GM12878 (cell line): ENCODE data around the gene PCAT6. TPM values are rescaled to one million over a fixed set of nuclear protein-coding genes. Genes with fewer than 3 reads are reported as not detected.

ENCODE experiments used
- DPF2 ChIP-seq: fragments of 450-650 bp; IDR thresholded peaks from 2 replicates; pipeline ENCODE4 v1.6.1; 2017; ENCODE audit warnings: mild to moderate bottlenecking
- GABPA ChIP-seq: IDR thresholded peaks from 2 replicates; pipeline ENCODE4 v1.6.1; 2014; ENCODE audit warnings: antibody characterized with exemption, low read depth, mild to moderate bottlenecking, inconsistent platforms
- HDGF ChIP-seq: fragments of 450-650 bp; IDR thresholded peaks from 2 replicates; pipeline ENCODE4 v1.6.1; 2016; ENCODE audit warnings: antibody characterized with exemption
- NR2C2 ChIP-seq: IDR thresholded peaks from 2 replicates; pipeline ENCODE4 v1.6.1; 2011; ENCODE audit warnings: borderline replicate concordance, low read depth; ENCODE audit not compliant: control insufficient read depth, insufficient read length
- NR2F1 ChIP-seq: fragments of 450-650 bp; conservative IDR thresholded peaks from 2 replicates; pipeline ENCODE4 v1.6.1; 2017; ENCODE audit warnings: mild to moderate bottlenecking
- RBBP5 ChIP-seq: fragments of 200-600 bp; sonication (generic); conservative IDR thresholded peaks from 2 replicates; pipeline ENCODE4 v1.6.1; 2016
- STAT3 ChIP-seq: IDR thresholded peaks from 2 replicates; pipeline ENCODE4 v1.6.1; 2011; ENCODE audit warnings: low read depth, low read length, improper control_type of control experiment
- TBL1XR1 ChIP-seq: IDR thresholded peaks from 2 replicates; pipeline ENCODE4 v1.6.1; 2012; ENCODE audit warnings: low read depth, low read length, improper control_type of control experiment
- polyA plus RNA-seq, 11 experiments: library from polyadenylated mRNA; depleted of rRNA in 4 of 11; unstranded in 6 of 11; stranded (reverse) in 5 of 11; fragments of >200 nt; fragmentation: Nextera tagmentation in 4 of 11; fragmentation: Illumina TruSeq in 1 of 11; extraction: Ambion mirVana in 4 of 11; extraction: Trizol in 1 of 11; gene quantifications; 1 replicate in 1 of 11; 2 replicates in 10 of 11; pipeline versions ENCODE4 v1.2.1 to v1.2.3, GENCODE V29; 2011 to 2016; ENCODE audit warnings: inconsistent platforms in 2 of 11, missing spikeins in 2 of 11, low read depth in 1 of 11
- total RNA-seq, 4 experiments: library from RNA; depleted of rRNA in 3 of 4; stranded (reverse); fragments of >200 nt in 3 of 4; fragmentation: Illumina TruSeq in 1 of 4; extraction: Trizol in 1 of 4; gene quantifications; 2 replicates each; pipeline versions ENCODE4 v1.2.1 to v1.2.3, GENCODE V29; 2013 to 2021
- TF ChIP-seq, protein P1 (sequence below): fragments of 450-650 bp; IDR thresholded peaks from 2 replicates; pipeline ENCODE4 v1.6.1; 2016; ENCODE audit warnings: mild to moderate bottlenecking, moderate library complexity, borderline replicate concordance
- TF ChIP-seq, protein P2 (sequence below): fragments of 150-350 bp; IDR thresholded peaks from 2 replicates; pipeline ENCODE4 v1.6.1; 2016; ENCODE audit warnings: low read depth, low read length
- TF ChIP-seq, protein P3 (sequence below): fragments of 450-650 bp; IDR thresholded peaks from 2 replicates; pipeline ENCODE4 v1.6.1; 2018; ENCODE audit warnings: mild to moderate bottlenecking, low read depth, moderate library complexity; ENCODE audit not compliant: partially characterized antibody
- TF ChIP-seq, protein P4 (sequence below): IDR thresholded peaks from 2 replicates; pipeline ENCODE4 v1.6.1; 2011; ENCODE audit warnings: low read depth, low read length, improper control_type of control experiment, borderline replicate concordance
- TF ChIP-seq, protein P5 (sequence below): fragments of 450-650 bp; IDR thresholded peaks from 2 replicates; pipeline ENCODE4 v1.6.1; 2017; ENCODE audit warnings: mild to moderate bottlenecking, low read depth, inconsistent platforms; ENCODE audit not compliant: poor library complexity, severe bottlenecking
- TF ChIP-seq, protein P6 (sequence below): IDR thresholded peaks from 2 replicates; pipeline ENCODE4 v1.6.1; 2011; ENCODE audit warnings: low read depth, mild to moderate bottlenecking, low read length, moderate library complexity, borderline replicate concordance; ENCODE audit errors: extremely low read depth

Gene PCAT6
- total and polyA plus RNA-seq, 10 of the 15 experiments (the other 5 are each of a cell fraction or from before 2014, with no cell fraction given): 0.16 to 0.83 (median 0.48) TPM; not detected in 4

DNA sequence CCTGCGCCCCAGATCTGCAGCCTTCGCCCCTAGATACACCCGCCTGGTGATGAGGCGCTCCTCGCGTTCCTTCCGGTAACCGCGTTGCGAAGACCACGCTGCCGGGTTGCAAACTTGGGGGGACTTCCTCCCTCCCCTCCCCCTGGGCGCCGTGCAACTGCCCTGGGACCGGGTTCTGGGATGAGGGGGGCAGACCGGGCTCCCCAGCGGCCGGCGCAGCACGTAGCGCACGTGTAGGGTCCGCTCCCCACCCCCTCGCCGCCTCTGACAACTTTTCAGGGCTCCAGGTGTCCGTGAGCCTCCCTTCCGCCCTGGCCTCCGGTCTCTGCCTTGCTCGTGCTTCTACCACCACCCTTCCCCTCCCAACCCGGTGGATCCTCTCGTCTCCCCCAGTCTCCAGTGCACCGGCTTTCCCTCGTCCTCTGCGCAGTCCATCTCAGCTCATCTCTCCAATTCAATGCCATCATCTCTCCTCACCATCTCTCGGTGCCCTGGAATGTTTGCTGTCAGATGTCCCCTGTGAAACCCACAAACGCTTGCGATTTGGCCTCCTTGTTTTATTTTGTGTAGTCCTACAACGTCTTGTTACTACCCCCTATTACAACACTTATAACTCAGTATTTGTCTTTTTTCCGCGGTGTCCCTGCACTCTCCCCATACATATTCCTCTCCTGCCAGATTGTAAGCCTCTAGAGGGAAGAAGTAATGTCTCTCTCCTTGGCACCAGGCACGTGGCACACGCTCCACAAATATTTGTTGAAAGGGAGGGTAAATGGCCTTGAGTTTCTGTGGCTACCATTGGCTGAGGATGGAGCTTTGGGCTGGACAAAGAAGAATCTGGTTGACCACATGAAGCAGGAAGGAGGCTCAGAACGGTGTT, 782 bp downstream of the PCAT6 start (continued):
- TF ChIP-seq, protein P1, sequence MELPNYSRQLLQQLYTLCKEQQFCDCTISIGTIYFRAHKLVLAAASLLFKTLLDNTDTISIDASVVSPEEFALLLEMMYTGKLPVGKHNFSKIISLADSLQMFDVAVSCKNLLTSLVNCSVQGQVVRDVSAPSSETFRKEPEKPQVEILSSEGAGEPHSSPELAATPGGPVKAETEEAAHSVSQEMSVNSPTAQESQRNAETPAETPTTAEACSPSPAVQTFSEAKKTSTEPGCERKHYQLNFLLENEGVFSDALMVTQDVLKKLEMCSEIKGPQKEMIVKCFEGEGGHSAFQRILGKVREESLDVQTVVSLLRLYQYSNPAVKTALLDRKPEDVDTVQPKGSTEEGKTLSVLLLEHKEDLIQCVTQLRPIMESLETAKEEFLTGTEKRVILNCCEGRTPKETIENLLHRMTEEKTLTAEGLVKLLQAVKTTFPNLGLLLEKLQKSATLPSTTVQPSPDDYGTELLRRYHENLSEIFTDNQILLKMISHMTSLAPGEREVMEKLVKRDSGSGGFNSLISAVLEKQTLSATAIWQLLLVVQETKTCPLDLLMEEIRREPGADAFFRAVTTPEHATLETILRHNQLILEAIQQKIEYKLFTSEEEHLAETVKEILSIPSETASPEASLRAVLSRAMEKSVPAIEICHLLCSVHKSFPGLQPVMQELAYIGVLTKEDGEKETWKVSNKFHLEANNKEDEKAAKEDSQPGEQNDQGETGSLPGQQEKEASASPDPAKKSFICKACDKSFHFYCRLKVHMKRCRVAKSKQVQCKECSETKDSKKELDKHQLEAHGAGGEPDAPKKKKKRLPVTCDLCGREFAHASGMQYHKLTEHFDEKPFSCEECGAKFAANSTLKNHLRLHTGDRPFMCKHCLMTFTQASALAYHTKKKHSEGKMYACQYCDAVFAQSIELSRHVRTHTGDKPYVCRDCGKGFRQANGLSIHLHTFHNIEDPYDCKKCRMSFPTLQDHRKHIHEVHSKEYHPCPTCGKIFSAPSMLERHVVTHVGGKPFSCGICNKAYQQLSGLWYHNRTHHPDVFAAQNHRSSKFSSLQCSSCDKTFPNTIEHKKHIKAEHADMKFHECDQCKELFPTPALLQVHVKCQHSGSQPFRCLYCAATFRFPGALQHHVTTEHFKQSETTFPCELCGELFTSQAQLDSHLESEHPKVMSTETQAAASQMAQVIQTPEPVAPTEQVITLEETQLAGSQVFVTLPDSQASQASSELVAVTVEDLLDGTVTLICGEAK: peak; percentile 35; the same call in 1 of the 2 replicates
- TF ChIP-seq NR2C2 (no peak), NR2F1 (no peak), GABPA (no peak), RBBP5 (no peak), STAT3 (no peak), DPF2 (no peak), TBL1XR1 (no peak), HDGF (no peak)
- TF ChIP-seq, protein P2, sequence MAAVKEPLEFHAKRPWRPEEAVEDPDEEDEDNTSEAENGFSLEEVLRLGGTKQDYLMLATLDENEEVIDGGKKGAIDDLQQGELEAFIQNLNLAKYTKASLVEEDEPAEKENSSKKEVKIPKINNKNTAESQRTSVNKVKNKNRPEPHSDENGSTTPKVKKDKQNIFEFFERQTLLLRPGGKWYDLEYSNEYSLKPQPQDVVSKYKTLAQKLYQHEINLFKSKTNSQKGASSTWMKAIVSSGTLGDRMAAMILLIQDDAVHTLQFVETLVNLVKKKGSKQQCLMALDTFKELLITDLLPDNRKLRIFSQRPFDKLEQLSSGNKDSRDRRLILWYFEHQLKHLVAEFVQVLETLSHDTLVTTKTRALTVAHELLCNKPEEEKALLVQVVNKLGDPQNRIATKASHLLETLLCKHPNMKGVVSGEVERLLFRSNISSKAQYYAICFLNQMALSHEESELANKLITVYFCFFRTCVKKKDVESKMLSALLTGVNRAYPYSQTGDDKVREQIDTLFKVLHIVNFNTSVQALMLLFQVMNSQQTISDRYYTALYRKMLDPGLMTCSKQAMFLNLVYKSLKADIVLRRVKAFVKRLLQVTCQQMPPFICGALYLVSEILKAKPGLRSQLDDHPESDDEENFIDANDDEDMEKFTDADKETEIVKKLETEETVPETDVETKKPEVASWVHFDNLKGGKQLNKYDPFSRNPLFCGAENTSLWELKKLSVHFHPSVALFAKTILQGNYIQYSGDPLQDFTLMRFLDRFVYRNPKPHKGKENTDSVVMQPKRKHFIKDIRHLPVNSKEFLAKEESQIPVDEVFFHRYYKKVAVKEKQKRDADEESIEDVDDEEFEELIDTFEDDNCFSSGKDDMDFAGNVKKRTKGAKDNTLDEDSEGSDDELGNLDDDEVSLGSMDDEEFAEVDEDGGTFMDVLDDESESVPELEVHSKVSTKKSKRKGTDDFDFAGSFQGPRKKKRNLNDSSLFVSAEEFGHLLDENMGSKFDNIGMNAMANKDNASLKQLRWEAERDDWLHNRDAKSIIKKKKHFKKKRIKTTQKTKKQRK: no peak
- TF ChIP-seq, protein P3, sequence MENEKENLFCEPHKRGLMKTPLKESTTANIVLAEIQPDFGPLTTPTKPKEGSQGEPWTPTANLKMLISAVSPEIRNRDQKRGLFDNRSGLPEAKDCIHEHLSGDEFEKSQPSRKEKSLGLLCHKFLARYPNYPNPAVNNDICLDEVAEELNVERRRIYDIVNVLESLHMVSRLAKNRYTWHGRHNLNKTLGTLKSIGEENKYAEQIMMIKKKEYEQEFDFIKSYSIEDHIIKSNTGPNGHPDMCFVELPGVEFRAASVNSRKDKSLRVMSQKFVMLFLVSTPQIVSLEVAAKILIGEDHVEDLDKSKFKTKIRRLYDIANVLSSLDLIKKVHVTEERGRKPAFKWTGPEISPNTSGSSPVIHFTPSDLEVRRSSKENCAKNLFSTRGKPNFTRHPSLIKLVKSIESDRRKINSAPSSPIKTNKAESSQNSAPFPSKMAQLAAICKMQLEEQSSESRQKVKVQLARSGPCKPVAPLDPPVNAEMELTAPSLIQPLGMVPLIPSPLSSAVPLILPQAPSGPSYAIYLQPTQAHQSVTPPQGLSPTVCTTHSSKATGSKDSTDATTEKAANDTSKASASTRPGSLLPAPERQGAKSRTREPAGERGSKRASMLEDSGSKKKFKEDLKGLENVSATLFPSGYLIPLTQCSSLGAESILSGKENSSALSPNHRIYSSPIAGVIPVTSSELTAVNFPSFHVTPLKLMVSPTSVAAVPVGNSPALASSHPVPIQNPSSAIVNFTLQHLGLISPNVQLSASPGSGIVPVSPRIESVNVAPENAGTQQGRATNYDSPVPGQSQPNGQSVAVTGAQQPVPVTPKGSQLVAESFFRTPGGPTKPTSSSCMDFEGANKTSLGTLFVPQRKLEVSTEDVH: no peak
- TF ChIP-seq, protein P4, sequence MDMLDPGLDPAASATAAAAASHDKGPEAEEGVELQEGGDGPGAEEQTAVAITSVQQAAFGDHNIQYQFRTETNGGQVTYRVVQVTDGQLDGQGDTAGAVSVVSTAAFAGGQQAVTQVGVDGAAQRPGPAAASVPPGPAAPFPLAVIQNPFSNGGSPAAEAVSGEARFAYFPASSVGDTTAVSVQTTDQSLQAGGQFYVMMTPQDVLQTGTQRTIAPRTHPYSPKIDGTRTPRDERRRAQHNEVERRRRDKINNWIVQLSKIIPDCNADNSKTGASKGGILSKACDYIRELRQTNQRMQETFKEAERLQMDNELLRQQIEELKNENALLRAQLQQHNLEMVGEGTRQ: no peak
- TF ChIP-seq, protein P5, sequence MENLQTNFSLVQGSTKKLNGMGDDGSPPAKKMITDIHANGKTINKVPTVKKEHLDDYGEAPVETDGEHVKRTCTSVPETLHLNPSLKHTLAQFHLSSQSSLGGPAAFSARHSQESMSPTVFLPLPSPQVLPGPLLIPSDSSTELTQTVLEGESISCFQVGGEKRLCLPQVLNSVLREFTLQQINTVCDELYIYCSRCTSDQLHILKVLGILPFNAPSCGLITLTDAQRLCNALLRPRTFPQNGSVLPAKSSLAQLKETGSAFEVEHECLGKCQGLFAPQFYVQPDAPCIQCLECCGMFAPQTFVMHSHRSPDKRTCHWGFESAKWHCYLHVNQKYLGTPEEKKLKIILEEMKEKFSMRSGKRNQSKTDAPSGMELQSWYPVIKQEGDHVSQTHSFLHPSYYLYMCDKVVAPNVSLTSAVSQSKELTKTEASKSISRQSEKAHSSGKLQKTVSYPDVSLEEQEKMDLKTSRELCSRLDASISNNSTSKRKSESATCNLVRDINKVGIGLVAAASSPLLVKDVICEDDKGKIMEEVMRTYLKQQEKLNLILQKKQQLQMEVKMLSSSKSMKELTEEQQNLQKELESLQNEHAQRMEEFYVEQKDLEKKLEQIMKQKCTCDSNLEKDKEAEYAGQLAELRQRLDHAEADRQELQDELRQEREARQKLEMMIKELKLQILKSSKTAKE: no peak
- TF ChIP-seq, protein P6, sequence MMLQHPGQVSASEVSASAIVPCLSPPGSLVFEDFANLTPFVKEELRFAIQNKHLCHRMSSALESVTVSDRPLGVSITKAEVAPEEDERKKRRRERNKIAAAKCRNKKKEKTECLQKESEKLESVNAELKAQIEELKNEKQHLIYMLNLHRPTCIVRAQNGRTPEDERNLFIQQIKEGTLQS: no peak
